ENCODE results near the gene CCDC82.

DNA sequence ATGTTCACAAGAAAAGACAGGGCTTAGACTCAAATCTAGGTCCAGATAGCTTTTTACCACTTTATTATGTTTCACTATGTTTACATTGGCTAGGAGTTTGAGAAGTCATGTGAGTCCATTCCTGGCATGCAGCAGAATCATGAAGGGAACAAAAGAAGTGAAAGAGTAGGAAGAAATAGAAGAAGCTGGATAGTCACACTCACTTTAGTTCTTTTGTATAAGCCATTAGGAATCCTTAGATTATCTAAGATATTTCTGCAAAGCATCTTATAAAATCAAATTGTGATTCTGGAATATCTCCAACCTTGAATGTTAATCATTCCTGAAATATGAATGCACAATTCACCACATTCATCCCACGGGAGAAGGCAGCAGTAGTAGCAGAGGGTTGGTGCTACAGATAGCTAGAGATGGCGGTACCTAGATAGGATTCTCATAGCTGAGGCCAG, 78.6 kb downstream of the CCDC82 start:
- TF ChIP-seq, protein P1, sequence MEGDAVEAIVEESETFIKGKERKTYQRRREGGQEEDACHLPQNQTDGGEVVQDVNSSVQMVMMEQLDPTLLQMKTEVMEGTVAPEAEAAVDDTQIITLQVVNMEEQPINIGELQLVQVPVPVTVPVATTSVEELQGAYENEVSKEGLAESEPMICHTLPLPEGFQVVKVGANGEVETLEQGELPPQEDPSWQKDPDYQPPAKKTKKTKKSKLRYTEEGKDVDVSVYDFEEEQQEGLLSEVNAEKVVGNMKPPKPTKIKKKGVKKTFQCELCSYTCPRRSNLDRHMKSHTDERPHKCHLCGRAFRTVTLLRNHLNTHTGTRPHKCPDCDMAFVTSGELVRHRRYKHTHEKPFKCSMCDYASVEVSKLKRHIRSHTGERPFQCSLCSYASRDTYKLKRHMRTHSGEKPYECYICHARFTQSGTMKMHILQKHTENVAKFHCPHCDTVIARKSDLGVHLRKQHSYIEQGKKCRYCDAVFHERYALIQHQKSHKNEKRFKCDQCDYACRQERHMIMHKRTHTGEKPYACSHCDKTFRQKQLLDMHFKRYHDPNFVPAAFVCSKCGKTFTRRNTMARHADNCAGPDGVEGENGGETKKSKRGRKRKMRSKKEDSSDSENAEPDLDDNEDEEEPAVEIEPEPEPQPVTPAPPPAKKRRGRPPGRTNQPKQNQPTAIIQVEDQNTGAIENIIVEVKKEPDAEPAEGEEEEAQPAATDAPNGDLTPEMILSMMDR (IDR thresholded peaks at IDR 0.05) = no peak
- TF ChIP-seq POLR2A (IDR thresholded peaks at IDR 0.05) = no peak

Measured in prostate gland (tissue), 2 donors.